Endometrial microvascular endothelial cells (primary cell): ENCODE results near the gene PDCD1. TPM values are rescaled to one million over a fixed set of nuclear protein-coding genes. Genes with fewer than 3 reads are reported as not detected.
"Not testable (repeated sequence)": the region's sequence is repeated elsewhere in the genome, so short reads cannot be mapped to it uniquely, and the experiment has no call there.

Source experiments
- in situ Hi-C: cut with HindIII; loops from 2 replicates; pipeline ENCODE4 v1.10.0; 2017; ENCODE audit warnings: low sequenced_read_pairs, low pct_unique_long_range_greater_than_20kb; ENCODE audit errors: inconsistent ontology term
- total RNA-seq: library from RNA; depleted of rRNA; stranded (reverse); fragments of >200 nt; gene quantifications from one replicate; pipeline ENCODE4 v1.2.3, GENCODE V29; 2015; ENCODE audit errors: inconsistent ontology term

Gene PDCD1
- total RNA-seq, 1 donor from 2014 or later = not detected

- in situ Hi-C loops = no loop called here
Observed at GRCh38 chr2:241882091-241882625, 23.5 kb upstream of the PDCD1 start.

GRCh38 chr2:241880311-241881073, 21.8 kb upstream of the PDCD1 start:
- in situ Hi-C loops = no loop called here

- in situ Hi-C loops = no loop called here
Observed at GRCh38 chr2:241879326-241879725, 20.6 kb upstream of the PDCD1 start.

GRCh38 chr2:241877989-241878970, 19.6 kb upstream of the PDCD1 start:
- in situ Hi-C loops = no loop called here

- in situ Hi-C loops = no loop called here
Observed at GRCh38 chr2:241877197-241877685, 18.5 kb upstream of the PDCD1 start.

GRCh38 chr2:241876528-241877196, 18.0 kb upstream of the PDCD1 start:
- in situ Hi-C loops = no loop called here

- in situ Hi-C loops = not testable (repeated sequence)
Observed at GRCh38 chr2:241875754-241876527, 17.2 kb upstream of the PDCD1 start.

GRCh38 chr2:241874277-241874925, 15.7 kb upstream of the PDCD1 start:
- in situ Hi-C loops = no loop called here

GRCh38 chr2:241873803-241874110, 15.1 kb upstream of the PDCD1 start:
- in situ Hi-C loops = no loop called here

GRCh38 chr2:241873081-241873802, 14.5 kb upstream of the PDCD1 start:
- in situ Hi-C loops = no loop called here

GRCh38 chr2:241872313-241872642, 13.6 kb upstream of the PDCD1 start:
- in situ Hi-C loops = no loop called here

GRCh38 chr2:241871538-241872312, 13.0 kb upstream of the PDCD1 start:
- in situ Hi-C loops = no loop called here

- in situ Hi-C loops = no loop called here
Observed at GRCh38 chr2:241870611-241871537, 12.2 kb upstream of the PDCD1 start.

GRCh38 chr2:241870081-241870541, 11.4 kb upstream of the PDCD1 start:
- in situ Hi-C loops = no loop called here

- in situ Hi-C loops = no loop called here
Observed at GRCh38 chr2:241869087-241869961, 10.6 kb upstream of the PDCD1 start, which contains the start of gene RTP5. Gene RTP5, plus strand, starts transcription at chr2:241869729. Its CDS starts 28 bp downstream, at chr2:241869757.
